ENCODE measurements around the gene GYPC.

The GYPC gene

DNA sequence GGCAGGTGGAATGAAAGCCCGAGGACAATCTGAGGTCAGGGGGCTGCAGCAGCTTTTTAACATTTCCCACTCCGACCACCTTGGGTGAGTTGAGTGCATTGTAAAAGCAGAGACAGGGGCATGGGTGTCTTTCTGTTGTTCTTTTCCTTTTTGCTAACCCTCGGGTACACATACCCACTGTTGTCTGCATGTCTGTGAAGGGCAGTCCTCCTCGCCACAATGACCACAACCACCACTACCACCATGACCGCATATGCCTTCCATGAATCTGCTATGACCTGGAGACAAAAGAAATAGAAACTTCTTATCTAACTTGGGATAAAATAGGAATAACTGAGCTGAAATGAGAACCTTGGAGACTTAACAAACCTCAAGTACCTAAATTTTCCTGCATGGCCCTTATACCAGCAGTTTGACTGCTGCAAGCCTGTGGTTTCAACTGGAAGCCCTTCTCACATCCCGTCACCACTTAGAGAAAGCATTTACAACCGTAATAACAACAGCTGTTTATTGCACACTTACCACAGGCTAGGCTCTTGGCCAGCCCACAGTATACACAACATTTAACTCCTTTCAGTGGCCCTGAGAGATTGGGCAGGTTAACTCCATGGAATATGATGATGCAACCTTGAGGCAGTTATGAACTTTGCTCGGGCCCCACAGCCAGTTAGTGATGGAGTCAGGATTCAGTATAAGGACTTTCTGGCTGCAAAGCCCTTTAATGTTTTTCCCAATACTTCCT lies 80.3 kb downstream of the GYPC start:
- no peak for DNase-seq

DNA sequence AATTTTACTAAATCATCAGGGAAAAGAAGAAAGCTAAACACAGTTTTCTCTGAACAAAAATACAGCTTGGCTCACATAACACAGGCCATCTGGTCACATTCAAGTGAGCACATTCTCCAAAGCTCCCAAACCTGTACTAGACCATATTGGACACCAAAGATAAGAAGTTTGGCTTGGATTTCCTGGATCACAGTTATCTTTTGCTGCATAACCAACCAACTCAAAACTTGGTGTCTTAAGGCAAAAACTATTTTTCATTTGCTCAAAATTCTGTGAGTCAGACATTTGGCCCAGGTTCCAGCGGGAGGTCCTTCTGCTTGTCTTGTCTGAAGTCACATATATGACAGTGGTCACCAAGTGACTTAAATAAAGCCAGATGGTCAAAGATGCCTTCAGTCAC lies 83.2 kb downstream of the GYPC start:
- no peak for DNase-seq

DNA sequence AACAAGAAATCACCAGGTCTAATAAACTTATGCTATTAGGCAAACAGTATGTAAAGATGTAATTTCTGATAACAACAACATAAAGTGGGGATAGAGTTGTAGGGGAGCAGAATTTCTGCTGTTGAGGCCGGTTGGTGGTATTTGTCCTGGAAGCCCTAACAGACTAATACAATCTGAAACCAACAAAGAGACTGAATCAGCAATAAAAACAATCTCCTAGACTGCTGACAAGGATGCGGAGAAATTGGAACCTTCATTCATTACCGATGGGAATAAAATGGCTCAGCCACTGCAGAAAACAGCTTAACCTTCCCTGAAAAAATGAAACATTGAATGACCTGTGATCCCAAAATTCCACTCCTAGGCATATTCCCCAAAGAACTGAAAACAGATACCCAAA lies 88.7 kb downstream of the GYPC start:
- no peak for DNase-seq
